HepG2 (cell line): ENCODE measurements around the gene FLYWCH1. TPM values are rescaled to one million over a fixed set of nuclear protein-coding genes. Genes with fewer than 3 reads are reported as not detected.

ENCODE experiments used
- ATAC-seq: fragments of 200-7000 bp; cut with Tn5 transposase; 3 replicates; pipeline ENCODE4 v1.9.1; 2020; ENCODE audit warnings: mild to moderate bottlenecking, moderate library complexity
- BruUV-seq: library from RNA; stranded (reverse); fragments of 400-500 nt; replicated peaks from 2 replicates; lab custom pipeline; 2021; lab: Mats Ljungman, UMichigan
- CTCF ChIA-PET: fragments of 300-600 bp; formaldehyde crosslinking; extraction: SDS; loops from one replicate; lab custom pipeline; 2021; ENCODE audit warnings: low total read pairs, inconsistent platforms, low intra/inter-chr PET ratio; lab: Yijun Ruan, JAX
- POLR2A ChIA-PET: fragments of 350-600 bp; sonication (Branson Sonifier 250); formaldehyde crosslinking; loops from one replicate; lab custom pipeline; 2020; ENCODE audit warnings: antibody characterized with exemption, inconsistent platforms; lab: Yijun Ruan, JAX
- DNase-seq: peaks from one replicate; pipeline ENCODE4 v3.0.0-alpha.2; 2015; ENCODE audit warnings: low spot score
- FAIRE-seq: peaks from 3 replicates; lab custom pipeline; 2011; peaks lifted over from hg19 to GRCh38; lab: Jason Lieb, UNC
- H2AFZ ChIP-seq: one replicate; pipeline ENCODE4 v1.6.1; 2011; ENCODE audit warnings: low read length, inconsistent platforms
- H3K27ac ChIP-seq: fragments of 300-600 bp; 3 replicates; pipeline ENCODE4 v1.8.0; 2011; ENCODE audit warnings: mixed run types, mild to moderate bottlenecking, mixed read lengths, low read length, inconsistent platforms; ENCODE audit not compliant: insufficient read depth; ENCODE audit errors: extremely low read length
- H3K27me3 ChIP-seq, 2 experiments: fragments of 200-600 bp in 1 of 2; 2 replicates in 1 of 2; 3 replicates in 1 of 2; pipeline versions ENCODE4 v1.6.0 to v1.8.0; 2011; ENCODE audit warnings: low read length in 2 of 2, mild to moderate bottlenecking in 2 of 2, moderate library complexity in 2 of 2, inconsistent platforms in 1 of 2; ENCODE audit not compliant: insufficient read depth in 2 of 2, control insufficient read depth in 1 of 2
- H3K36me3 ChIP-seq, 2 experiments: fragments of 200-600 bp in 1 of 2; replicated peaks in 1 of 2; 2 replicates in 1 of 2; 3 replicates in 1 of 2; pipeline versions ENCODE4 v1.5.1 to v1.8.0; 2011; ENCODE audit warnings: low read length in 2 of 2, inconsistent platforms in 1 of 2; ENCODE audit not compliant: insufficient read depth in 2 of 2, control insufficient read depth in 1 of 2
- H3K4me1 ChIP-seq: 2 replicates; pipeline ENCODE4 v1.5.1; 2012; ENCODE audit warnings: low read length, inconsistent platforms; ENCODE audit not compliant: insufficient read depth
- H3K4me2 ChIP-seq: 2 replicates; pipeline ENCODE4 v1.6.0; 2011; ENCODE audit warnings: low read depth, low read length, inconsistent platforms
- H3K4me3 ChIP-seq, 3 experiments: fragments of 200-600 bp in 1 of 3; sonication (generic), shearing (Covaris generic) in 1 of 3; replicated peaks in 1 of 3; 2 replicates each; pipeline ENCODE4 v1.5.1; 2011 to 2016; ENCODE audit warnings: low read length in 3 of 3, inconsistent platforms in 2 of 3, low read depth in 2 of 3, mild to moderate bottlenecking in 2 of 3, control low read depth in 1 of 3, mixed read lengths in 1 of 3; ENCODE audit not compliant: insufficient read depth in 1 of 3
- H3K79me2 ChIP-seq: one replicate; pipeline ENCODE4 v1.6.1; 2011; ENCODE audit warnings: low read length, inconsistent platforms; ENCODE audit not compliant: insufficient read depth
- H3K9ac ChIP-seq: 2 replicates; pipeline ENCODE4 v1.6.0; 2011; ENCODE audit warnings: mild to moderate bottlenecking, low read depth, low read length, inconsistent platforms; ENCODE audit not compliant: insufficient read depth
- H3K9me3 ChIP-seq: 2 replicates; pipeline ENCODE4 v1.5.1; 2012; ENCODE audit warnings: mild to moderate bottlenecking, low read length
- H4K20me1 ChIP-seq: 2 replicates; pipeline ENCODE4 v1.6.0; 2011; ENCODE audit warnings: inconsistent platforms, mild to moderate bottlenecking, low read length, moderate library complexity; ENCODE audit not compliant: insufficient read depth
- AGO2 ChIP-seq: fragments of 200-400 bp; formaldehyde crosslinking; optimal IDR thresholded peaks from 2 replicates; pipeline ENCODE3; 2017; ENCODE audit warnings: mild to moderate bottlenecking, low read depth, low read length, moderate library complexity
- DPF2 ChIP-seq: sonication (generic); formaldehyde crosslinking; IDR thresholded peaks from 2 replicates; pipeline ENCODE4 v1.4.0; 2020; ENCODE audit warnings: mild to moderate bottlenecking, low read depth, missing genetic modification reagents, borderline replicate concordance
- HHEX ChIP-seq: IDR thresholded peaks from 2 replicates; pipeline ENCODE4 v1.6.1; 2016; ENCODE audit warnings: control low read depth
- HNRNPL ChIP-seq: fragments of 200-400 bp; formaldehyde crosslinking; IDR thresholded peaks from 2 replicates; pipeline ENCODE4 v1.6.1; 2017; ENCODE audit warnings: mild to moderate bottlenecking, low read depth, low read length
- JUN ChIP-seq: sonication (generic); formaldehyde crosslinking; IDR thresholded peaks from 2 replicates; pipeline ENCODE4 v1.4.0; 2020; ENCODE audit warnings: mild to moderate bottlenecking, missing genetic modification reagents
- MAFF ChIP-seq: IDR thresholded peaks from 2 replicates; pipeline ENCODE4 v1.6.1; 2011; ENCODE audit warnings: low read depth, low read length, improper control_type of control experiment
- MBD4 ChIP-seq: IDR thresholded peaks from 2 replicates; pipeline ENCODE4 v1.6.1; 2012; ENCODE audit warnings: low read length, inconsistent platforms, borderline replicate concordance
- SPEN ChIP-seq: sonication (generic); formaldehyde crosslinking; IDR thresholded peaks from 2 replicates; pipeline ENCODE4 v1.5.1; 2020; ENCODE audit warnings: low read depth, mild to moderate bottlenecking, missing genetic modification reagents
- TBX2 ChIP-seq: sonication (generic); formaldehyde crosslinking; IDR thresholded peaks from 2 replicates; pipeline ENCODE4 v1.5.0; 2020; ENCODE audit warnings: missing genetic modification reagents, mild to moderate bottlenecking, borderline replicate concordance
- ZMAT3 ChIP-seq: sonication (generic); formaldehyde crosslinking; conservative IDR thresholded peaks from 2 replicates; pipeline ENCODE4 v1.7.0; 2021; ENCODE audit warnings: missing genetic modification reagents
- ZNF746 ChIP-seq: sonication (generic); formaldehyde crosslinking; IDR thresholded peaks from 2 replicates; pipeline ENCODE4 v1.8.0; 2022; ENCODE audit warnings: mild to moderate bottlenecking, missing genetic modification reagents
- WGBS: methylation state at CpG from one replicate; pipeline ENCODE4 v1.1.6; 2017; ENCODE audit warnings: low lambda C conversion rate; 5-methylcytosine and 5-hydroxymethylcytosine counted together
- in situ Hi-C: cut with HindIII; loops from 2 replicates; pipeline ENCODE4 v1.10.0; 2017; ENCODE audit warnings: low pct_unique_long_range_greater_than_20kb; ENCODE audit not compliant: extremely low pct_ligation_motif_present
- intact Hi-C: fragments of 100-400 bp; cut with micrococcal nuclease; formaldehyde crosslinking; loops from one replicate; pipeline ENCODE4 v1.10.0; 2022; ENCODE audit not compliant: unreplicated experiment
- polyA plus RNA-seq, 8 experiments: library from polyadenylated mRNA; depleted of rRNA in 3 of 8; stranded (reverse) in 7 of 8; unstranded in 1 of 8; fragments of >200 nt; fragmentation: Illumina TruSeq in 4 of 8; extraction: Trizol in 4 of 8; gene quantifications; 2 replicates each; pipeline versions ENCODE4 v1.2.1 to v1.2.3, GENCODE V29; 2011 to 2016; ENCODE audit warnings: low read depth in 4 of 8, missing spikeins in 1 of 8, mixed read lengths in 1 of 8; ENCODE audit not compliant: insufficient read depth in 1 of 8
- total RNA-seq, 5 experiments: library from RNA; depleted of rRNA; stranded (reverse); fragments of >200 nt; fragmentation: Illumina TruSeq; extraction: Trizol; gene quantifications; 2 replicates each; pipeline ENCODE4 v1.2.3, GENCODE V29; 2016; ENCODE audit warnings: low read depth in 1 of 5

Gene FLYWCH1
- total and polyA plus RNA-seq, 2 of the 13 experiments (the other 11 are each of a cell fraction or from before 2014, with no cell fraction given): 7.3 to 12.4 TPM

- 98% methylated on average over 5 of the region's 7 CpGs for WGBS
- ChIA-PET POLR2A (no interaction called here), CTCF (no interaction called here)
- intact Hi-C loops (no loop called here), in situ Hi-C loops (no loop called here)
- TF ChIP-seq MAFF (no peak), JUN (CRISPR knock-in tag) (no peak), ZMAT3 (no peak), DPF2 (no peak), SPEN (CRISPR knock-in tag) (no peak), ZNF746 (CRISPR knock-in tag) (no peak), TBX2 (CRISPR knock-in tag) (no peak)
- FAIRE-seq (no peak), DNase-seq (no peak), ATAC-seq (no peak)
- H3K9ac ChIP-seq: no peak overlapping the region
- H3K27me3 ChIP-seq: no peaks in the 10 kb centered on the region
- no peak overlapping the region for H3K27ac ChIP-seq
- no TSS peak for BruUV-seq
- no peaks in the 10 kb centered on the region for H3K9me3 ChIP-seq
- no peak overlapping the region for H3K4me3 ChIP-seq
- peaks cover 8% of the 10 kb centered on the region for H3K79me2 ChIP-seq
- no peak overlapping the region for H2AFZ ChIP-seq
- no peaks in the 10 kb centered on the region for H4K20me1 ChIP-seq
- peaks cover 5% of the 10 kb centered on the region for H3K4me1 ChIP-seq
- H3K4me2 ChIP-seq: no peak overlapping the region
- H3K36me3 ChIP-seq: peaks cover 2 to 18% of the 10 kb centered on the region in 2 experiments; a peak in 3 of 5 replicates
Observed at GRCh38 chr16:2976201-2976600, 64.5 kb downstream of the FLYWCH1 start.

GRCh38 chr16:2976673-2977072 is 64.9 kb downstream of the FLYWCH1 start:
- Histone ChIP-seq H3K9me3 (no peaks in the 10 kb centered on the region), H4K20me1 (no peaks in the 10 kb centered on the region), H3K27me3 (no peaks in the 10 kb centered on the region), H3K36me3 (peaks cover 2 to 18% of the 10 kb centered on the region in 2 experiments; a peak in 3 of 5 replicates), H3K4me2 (no peak overlapping the region), H3K27ac (no peak overlapping the region), H3K79me2 (peaks cover 8% of the 10 kb centered on the region), H3K4me1 (peaks cover 10% of the 10 kb centered on the region), H3K9ac (no peak overlapping the region), H3K4me3 (no peak overlapping the region), H2AFZ (no peak overlapping the region)
- DNase-seq: no peak
- no TSS peak for BruUV-seq
- intact Hi-C loops (no loop called here), in situ Hi-C loops (no loop called here)
- FAIRE-seq: no peak
- ChIA-PET POLR2A (no interaction called here), CTCF (no interaction called here)
- ATAC-seq: no peak
- TF ChIP-seq HHEX (CRISPR knock-in tag) (no peak), AGO2 (peak; percentile 24), HNRNPL (0 out of 2 replicates have a peak, but pooled peaks have one; percentile 49), MBD4 (no peak)
- WGBS: 98% methylated on average over 15 of the region's 15 CpGs
